Hepatic stellate cell (primary cell): ENCODE results near the gene POU6F2.

ENCODE experiments used
- DNase-seq: peaks from one replicate; pipeline ENCODE4 v3.0.0; 2011; ENCODE audit warnings: low spot score

Gene POU6F2

DNA sequence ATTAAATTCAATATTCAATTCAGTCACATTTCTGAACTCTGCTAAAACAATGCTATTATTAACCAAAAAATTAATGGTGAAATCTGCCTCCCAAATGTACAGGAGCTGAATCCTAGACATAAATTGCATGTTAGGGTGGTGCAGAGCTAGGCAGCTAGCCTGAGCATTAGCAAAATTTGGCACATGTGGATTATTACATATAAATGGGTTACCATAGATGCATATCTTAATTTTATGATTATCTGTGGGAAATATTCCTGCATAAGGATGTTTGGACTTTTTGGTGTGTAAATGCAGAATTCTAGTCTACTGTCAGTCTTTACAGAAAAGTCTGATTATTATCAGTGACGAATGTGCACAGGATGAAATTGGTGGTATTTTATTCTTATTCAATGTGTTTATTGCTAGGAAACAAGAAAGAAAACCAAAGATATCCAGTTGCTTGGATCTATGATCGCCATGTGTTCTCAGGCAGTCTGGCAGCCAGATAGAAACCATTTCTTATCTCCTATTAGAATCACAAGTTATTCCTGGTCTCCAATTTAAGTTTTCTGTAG lies 150.7 kb downstream of the POU6F2 start:
- no peak for DNase-seq

DNA sequence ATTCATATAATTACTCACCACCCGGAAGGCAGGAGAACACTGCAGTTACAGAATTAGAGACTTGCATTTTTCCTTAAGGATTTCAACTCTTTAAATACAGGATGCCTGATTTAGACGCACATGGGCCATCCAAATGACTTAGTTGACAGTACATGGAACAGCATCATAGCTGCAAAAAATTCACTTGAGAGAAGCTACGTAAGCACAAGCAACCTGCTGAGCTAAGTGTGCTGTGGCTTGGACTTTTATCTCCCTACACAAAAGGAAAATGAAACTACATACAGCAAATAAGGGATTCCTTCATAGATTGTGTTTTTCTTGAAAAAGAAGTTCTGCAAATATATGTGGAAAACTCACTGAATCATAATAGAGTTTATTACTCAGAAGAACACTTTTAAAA lies 152.6 kb downstream of the POU6F2 start:
- no peak for DNase-seq

GRCh38 chr7:39130857-39131526 lies 153.3 kb downstream of the POU6F2 start:
- no peak for DNase-seq

DNA sequence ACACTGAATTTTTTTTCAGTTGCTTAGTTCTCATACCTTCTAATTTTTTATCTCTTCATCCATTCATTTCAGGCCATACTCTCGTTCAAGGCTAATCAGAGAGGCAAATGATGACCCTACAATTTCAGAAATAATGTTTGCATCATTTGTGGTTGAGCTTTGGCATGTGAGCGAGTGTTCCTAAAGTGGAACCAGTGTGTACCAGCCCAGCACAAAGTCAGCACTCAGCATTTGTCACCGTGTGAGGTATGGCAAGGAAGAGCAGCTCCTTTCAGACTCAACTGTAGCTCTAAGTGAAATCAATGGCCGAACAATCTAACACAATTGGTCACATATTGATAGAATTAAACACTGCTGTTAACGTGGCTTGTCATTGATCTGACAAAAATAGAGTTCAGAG lies 154.6 kb downstream of the POU6F2 start:
- DNase-seq: no peak

DNA sequence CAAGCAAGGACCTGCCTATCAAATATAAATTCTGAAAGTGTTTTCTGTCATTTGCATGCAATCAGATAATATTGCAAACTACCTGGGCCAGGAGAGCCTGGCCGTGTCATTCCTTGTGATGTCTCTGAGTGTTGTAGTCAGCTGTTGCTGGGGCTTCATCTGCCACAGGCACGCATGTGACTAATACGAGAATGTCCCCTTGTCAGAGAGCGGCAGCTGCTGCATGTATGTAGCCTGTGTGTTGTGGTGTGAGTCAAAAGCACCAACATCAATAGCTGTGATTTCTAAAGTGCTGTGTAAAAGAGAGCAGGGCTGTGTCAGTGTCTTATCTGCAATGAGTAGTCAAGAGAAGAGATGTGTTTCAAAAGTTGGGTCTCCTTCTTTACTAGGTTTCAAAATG lies 155.4 kb downstream of the POU6F2 start:
- no peak for DNase-seq

- no peak for DNase-seq
Observed at GRCh38 chr7:39137480-39137879, 159.8 kb downstream of the POU6F2 start.

- DNase-seq: no peak
Observed at GRCh38 chr7:39142750-39143149, 165.0 kb downstream of the POU6F2 start.

DNA sequence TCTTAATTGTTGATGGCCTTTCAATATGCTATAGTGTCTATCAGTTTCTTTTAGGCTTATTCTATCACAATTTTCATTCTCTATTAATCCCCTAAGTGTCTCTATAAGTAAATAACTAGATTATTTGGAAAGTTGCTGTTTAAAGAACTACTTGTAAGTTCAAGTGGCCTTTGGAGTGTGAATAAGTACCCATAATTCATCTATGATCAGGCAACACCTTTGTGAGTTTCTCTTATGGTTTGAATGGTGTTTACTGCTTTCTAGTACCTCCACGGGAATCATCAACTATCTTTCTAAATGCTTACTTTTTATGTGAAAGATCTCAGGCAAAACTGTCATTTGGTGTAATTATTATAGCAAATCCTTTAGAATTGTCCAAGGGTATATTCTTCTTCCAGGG lies 166.7 kb downstream of the POU6F2 start:
- no peak for DNase-seq

DNA sequence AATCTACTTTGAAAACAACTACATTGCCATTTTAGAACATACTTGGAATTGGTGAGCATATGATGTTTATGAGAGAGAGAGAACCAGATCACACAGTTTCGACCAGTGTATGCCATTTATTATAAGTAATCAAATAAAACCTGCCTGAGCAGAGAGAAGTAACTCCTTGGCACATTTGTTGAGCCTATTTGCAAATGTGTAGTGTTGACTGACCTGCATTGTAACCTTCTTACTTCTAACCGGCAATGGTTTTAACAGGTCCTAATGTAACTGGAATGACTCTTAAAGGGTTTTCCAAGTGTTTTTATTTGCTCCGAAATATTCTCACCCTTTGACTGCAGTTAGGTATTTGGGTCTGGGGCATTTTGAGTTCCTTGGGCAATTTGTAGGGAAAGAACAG lies 167.6 kb downstream of the POU6F2 start:
- DNase-seq: no peak

DNA sequence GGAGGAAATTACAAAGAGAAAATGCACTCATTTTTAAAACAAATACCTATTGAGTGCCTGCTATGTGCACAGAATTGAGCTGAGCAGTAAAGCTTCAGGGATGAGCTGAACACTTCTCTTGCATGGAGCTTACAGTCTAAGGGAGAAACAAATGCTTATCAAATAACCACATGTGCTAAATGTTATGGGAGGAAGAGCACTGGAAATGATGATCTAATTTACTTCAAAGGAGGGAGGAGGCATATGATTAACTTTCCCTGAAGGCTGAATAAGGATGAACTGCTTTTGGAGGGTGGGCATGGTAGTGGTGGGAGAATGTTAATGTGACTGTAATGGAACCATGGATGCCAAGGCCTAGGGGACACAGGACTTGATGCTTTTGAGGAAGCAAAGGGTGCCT lies 168.2 kb downstream of the POU6F2 start:
- no peak for DNase-seq

- DNase-seq: no peak
Observed at GRCh38 chr7:39152701-39153100, 175.0 kb downstream of the POU6F2 start.

DNA sequence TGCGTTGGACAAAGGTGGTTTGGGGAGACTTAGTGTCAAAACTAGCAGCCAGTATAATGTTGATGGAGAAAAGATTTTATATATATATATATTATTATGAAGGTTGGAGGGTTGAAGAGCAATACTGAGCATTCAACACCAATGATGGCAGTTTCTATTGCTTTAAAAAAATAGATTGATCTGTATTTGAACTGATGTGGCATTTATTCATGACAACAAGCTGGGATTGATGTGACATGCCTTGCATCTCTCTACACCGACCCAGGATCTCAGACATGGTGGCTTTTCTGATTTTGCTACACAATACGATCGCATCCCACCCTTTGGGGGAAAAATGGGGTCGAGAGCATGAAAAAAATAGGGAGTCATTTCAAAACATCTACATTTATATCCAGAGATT lies 175.4 kb downstream of the POU6F2 start:
- DNase-seq: no peak

- no peak for DNase-seq
Observed at GRCh38 chr7:39153647-39154046, 175.9 kb downstream of the POU6F2 start.

DNA sequence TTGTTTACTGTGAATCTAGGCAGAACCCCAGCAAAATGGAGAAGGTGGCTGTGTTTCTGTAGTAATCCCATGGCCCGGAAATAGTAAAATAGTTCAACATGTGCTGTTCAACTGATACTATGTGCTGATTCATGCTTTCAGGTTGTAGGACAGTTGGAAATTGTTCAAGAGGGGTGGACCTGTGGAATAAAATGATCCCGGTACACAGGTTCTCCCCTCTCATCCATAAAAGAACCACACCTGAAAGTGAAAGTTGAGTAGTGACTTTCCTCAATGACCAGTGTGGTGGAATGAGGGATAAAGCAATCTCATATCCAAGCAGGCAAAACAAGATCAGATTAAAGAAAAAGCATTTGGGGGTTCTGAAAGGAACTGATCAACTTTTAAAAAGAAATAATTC lies 177.1 kb downstream of the POU6F2 start:
- DNase-seq: no peak

DNA sequence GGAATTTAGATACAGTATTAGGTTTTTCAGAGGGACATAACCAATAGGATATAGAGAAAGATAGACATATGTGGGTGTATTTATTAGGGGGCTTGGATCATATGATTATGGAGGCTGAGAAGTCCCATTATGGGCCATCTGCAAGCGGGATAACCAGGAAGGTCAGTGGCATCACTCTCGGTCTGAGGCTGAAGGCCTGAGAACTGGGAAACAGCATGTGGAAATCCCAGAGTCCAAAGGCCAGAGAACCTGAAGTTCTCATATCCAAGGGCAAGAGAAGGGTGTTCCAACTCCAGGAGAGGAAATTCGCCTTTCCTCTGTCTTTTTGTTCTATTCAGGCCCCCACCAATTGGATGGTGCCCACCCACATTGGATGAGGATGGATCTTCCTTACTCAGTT lies 180.7 kb downstream of the POU6F2 start:
- no peak for DNase-seq

DNA sequence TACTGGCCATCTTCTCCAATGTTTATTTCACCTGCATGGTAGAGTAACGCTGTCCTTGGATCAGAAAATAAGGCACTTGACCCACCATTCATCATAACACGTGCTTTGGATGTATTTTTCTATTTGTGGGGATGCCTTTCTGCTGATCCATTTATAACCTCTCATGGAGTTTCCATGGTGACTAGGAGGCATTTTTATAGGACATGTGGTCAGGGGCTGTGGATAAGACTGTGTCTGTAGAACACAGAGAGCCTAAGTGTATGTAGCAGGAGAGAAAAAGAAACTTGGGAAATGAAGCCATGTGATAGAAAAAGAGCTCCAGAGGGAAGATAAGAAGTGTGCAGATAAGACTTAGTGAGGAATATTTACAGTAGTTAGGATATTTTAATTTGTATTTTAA lies 184.2 kb downstream of the POU6F2 start:
- DNase-seq: no peak

DNA sequence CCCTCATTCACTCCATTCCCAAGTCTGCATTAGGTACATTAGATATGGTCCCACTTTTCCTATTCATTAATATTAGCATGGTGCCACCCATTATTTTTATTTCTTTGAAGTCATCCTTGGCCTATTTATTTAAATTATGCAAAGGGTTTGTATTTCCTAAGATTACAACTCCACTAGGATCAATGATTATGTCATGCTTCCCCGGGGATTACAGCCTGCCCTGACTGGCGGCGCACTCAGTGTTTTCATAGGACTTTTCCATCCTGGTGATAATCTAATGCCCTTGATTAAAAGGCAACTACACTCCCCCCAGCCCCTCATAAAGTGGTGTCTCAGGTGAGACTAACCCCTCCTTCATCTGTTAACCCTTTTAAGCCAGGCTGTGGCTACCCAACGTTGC lies 187.2 kb downstream of the POU6F2 start:
- DNase-seq: no peak

- no peak for DNase-seq
Observed at GRCh38 chr7:39168403-39169098, 190.8 kb downstream of the POU6F2 start.

DNA sequence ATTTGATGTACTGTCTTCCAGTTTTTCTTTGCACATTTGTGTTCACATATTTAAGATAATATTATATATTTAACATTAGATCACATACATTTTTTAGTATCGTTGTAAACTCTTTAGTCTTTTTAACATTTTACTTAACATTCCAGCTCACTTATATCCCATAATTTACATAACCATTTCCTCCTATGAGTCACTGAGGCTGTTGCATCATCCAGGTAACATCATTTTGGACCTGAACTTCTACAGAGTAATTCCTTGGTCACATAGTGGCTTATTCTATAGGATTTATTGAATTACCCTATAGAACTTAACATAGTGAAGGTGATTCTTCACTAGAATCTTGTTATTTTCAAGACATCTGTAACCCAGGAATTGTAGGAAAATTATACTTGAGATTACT lies 194.4 kb downstream of the POU6F2 start:
- DNase-seq: no peak

DNA sequence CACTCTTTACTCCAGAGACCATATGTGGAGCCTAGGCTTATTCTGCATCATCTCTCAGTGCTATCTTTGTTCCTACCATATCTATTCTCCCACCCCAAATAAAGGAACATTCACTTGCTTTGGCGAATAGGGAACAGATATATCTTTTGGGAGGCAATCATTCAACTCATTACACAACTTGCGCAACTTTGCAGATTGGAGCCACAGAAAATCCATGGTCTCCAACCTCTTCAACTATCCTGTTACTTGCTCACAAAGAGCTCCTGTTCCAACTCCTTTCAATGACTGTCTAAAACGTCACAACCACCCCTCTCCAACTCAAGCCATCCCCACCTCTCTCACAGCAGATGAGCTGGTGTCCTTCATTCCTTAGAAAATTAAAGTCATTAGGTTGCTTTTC lies 203.7 kb downstream of the POU6F2 start:
- no peak for DNase-seq

DNA sequence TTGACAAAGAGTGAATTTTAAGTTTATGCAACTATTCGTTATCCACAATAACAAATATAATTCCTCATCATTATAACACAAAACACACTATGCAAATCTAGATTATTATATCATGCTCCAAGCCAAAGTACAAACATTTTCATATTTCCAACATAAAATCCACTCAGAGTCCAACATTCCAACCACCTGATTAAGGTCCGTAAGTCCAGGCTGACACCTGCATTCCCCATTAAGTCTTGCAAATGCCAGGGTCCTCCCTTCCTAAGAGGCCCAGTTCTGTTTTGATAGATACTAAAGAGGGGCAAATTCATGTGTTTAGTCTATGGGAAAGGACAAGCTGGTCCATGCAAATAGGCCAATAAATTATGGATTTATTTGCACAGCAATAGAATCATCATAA lies 206.1 kb downstream of the POU6F2 start:
- DNase-seq: no peak

DNA sequence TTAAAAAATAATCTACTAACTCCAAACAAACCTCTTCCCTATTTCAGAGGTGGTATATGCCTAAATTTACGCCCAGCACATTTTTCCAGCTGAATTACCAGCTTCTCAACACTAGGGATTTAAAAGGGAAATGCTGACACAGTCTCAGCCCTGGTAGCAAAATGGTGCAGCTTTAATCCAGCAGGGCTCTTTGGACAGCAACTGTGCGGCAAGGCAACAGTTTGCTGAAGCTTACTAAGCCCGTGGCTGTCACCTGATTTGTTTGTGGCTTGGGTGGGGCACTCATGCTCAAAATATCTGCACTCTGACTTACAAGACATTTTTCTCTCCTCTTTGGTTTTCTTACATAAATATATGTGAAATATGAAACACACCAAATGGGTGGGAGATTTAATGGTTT lies 206.7 kb downstream of the POU6F2 start:
- no peak for DNase-seq

- DNase-seq: no peak
Observed at GRCh38 chr7:39186131-39186530, 208.4 kb downstream of the POU6F2 start.

DNA sequence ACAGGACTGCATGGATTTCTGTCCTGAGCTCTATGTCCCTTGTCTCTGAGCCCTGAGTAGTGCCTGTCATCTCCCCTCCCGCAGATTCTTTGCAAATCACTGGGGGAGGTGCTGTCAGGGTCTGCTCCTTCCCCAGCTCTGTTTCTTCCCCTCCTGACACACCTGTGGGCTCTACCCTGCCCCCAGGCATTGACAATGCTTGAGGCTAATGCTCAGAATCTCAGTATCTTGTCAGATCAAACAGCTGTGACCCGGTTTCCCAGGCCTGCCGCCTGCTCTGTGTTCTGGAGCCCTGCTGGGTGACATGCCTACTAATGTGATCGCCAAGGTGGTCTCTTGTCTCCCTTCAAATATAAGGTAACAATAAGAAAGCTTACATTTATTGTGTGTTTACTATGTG lies 209.0 kb downstream of the POU6F2 start:
- no peak for DNase-seq
